Measurements from ENCODE around the gene UGT2A1.

Gene UGT2A1

GRCh38 chr4:69584135-69584534 is 68.9 kb downstream of the UGT2A1 start:
- no peak for FAIRE-seq

- no peak for FAIRE-seq
Measured at GRCh38 chr4:69583543-69583942, 69.5 kb downstream of the UGT2A1 start.

- no peak for FAIRE-seq
Measured at GRCh38 chr4:69577245-69577644, 75.8 kb downstream of the UGT2A1 start.

GRCh38 chr4:69576251-69576877 is 76.7 kb downstream of the UGT2A1 start:
- no peak for FAIRE-seq

- FAIRE-seq = no peak
Measured at GRCh38 chr4:69568787-69569186, 84.3 kb downstream of the UGT2A1 start.

GRCh38 chr4:69563424-69563823 is 89.6 kb downstream of the UGT2A1 start:
- no peak for FAIRE-seq

- no peak for FAIRE-seq
Measured at GRCh38 chr4:69549651-69550050, 103.4 kb downstream of the UGT2A1 start.

GRCh38 chr4:69546134-69546765 is 106.8 kb downstream of the UGT2A1 start:
- FAIRE-seq = no peak
